Prostate gland (tissue), 2 donors: ENCODE data around the gene RET. TPM values are rescaled to one million over a fixed set of nuclear protein-coding genes. Genes with fewer than 3 reads are reported as not detected.

Experiments used
- DNase-seq: peaks from one replicate; pipeline ENCODE4 v3.0.0-alpha.2; 2019; ENCODE audit warnings: low spot score
- H3K27ac ChIP-seq, 2 donors: fragments of 200-600 bp; sonication (generic); 2 replicates each; pipeline ENCODE4 v1.5.1; 2017 to 2019
- H3K27me3 ChIP-seq: fragments of 200-600 bp; sonication (generic); replicated peaks from 2 replicates; pipeline ENCODE4 v1.5.1; 2019; ENCODE audit not compliant: insufficient read depth
- H3K36me3 ChIP-seq, 2 donors: fragments of 200-600 bp; sonication (generic); 1 replicate in 1 of 2; 2 replicates in 1 of 2; pipeline versions ENCODE4 v1.5.1 to v1.8.1; 2017 to 2019
- H3K4me1 ChIP-seq: fragments of 200-600 bp; sonication (generic); replicated peaks from 2 replicates; pipeline ENCODE4 v1.5.1; 2019
- H3K4me3 ChIP-seq, 2 donors: fragments of 200-600 bp; sonication (generic); 2 replicates each; pipeline ENCODE4 v1.5.1; 2017 to 2019
- H3K9me3 ChIP-seq: fragments of 200-600 bp; sonication (generic); 2 replicates; pipeline ENCODE4 v1.5.1; 2017
- POLR2A ChIP-seq: fragments of 450-650 bp; IDR thresholded peaks from one replicate; pipeline ENCODE4 v1.6.1; 2016; ENCODE audit warnings: antibody characterized with exemption, mild to moderate bottlenecking
- POLR2AphosphoS5 ChIP-seq: sonication (generic); formaldehyde crosslinking; IDR thresholded peaks from one replicate; pipeline ENCODE4 v1.6.1; 2017; ENCODE audit warnings: antibody characterized with exemption
- WGBS: methylation state at CpG from one replicate; pipeline ENCODE4 v1.1.5; 2018; 5-methylcytosine and 5-hydroxymethylcytosine counted together
- intact Hi-C: fragments of 100-400 bp; cut with DNase I; formaldehyde crosslinking; loops from one replicate; pipeline ENCODE4 v1.14.2; 2022
- total RNA-seq, 2 donors: library from RNA; depleted of rRNA; stranded (reverse); fragments of >200 nt; gene quantifications; one replicate each; pipeline ENCODE4 v1.1.0, GENCODE V29; 2016
- TF ChIP-seq, protein P1 (sequence below), 4 experiments: fragments of 200-600 bp in 2 of 4; fragments of 450-650 bp in 2 of 4; sonication (generic) in 2 of 4; IDR thresholded peaks; 1 replicate in 3 of 4; 2 replicates in 1 of 4; pipeline ENCODE4 v1.5.1; 2016 to 2019; ENCODE audit warnings: antibody characterized with exemption in 4 of 4, mild to moderate bottlenecking in 2 of 4, moderate library complexity in 2 of 4

The RET gene
- total RNA-seq, 2 donors from 2014 or later: 3.6 to 8.7 TPM

DNA sequence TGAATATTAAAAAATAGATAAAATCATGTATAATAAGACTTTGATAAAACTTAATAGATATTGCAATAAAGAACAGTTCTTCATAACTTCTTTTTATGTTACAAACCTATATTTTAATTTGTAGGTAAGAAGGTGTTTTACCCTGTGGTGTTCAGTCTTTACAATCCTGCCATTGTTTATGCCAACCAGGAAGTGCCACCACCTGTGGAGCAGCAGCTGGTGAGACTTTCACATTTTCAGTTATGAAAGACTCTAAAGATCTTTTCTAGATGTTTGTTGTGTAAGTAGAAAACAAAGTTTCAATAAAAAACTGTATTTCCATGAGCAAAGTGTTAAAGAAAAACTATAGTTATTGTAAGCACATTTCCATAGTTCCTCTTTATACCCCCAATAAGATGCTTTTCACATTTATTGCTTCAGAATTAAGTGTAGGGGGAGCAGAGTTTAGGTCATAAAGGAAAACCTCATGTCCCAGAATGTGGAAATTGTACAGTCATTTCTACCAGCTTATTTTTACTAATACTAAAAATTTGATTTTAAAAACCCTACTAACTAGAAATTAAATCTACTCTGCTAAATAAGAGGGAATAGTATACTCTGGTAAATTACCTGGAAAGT is 90.1 kb downstream of the RET start:
- Histone ChIP-seq H3K9me3 (no peaks in the 10 kb centered on the region), H3K36me3 (no peaks in the 10 kb centered on the region), H3K27me3 (no peaks in the 10 kb centered on the region), H3K4me3 (no peak overlapping the region), H3K27ac (no peak overlapping the region), H3K4me1 (no peaks in the 10 kb centered on the region)
- no peak for DNase-seq
- intact Hi-C loops: no loop called here
- TF ChIP-seq POLR2AphosphoS5 (no peak), POLR2A (no peak)
- TF ChIP-seq, protein P1, sequence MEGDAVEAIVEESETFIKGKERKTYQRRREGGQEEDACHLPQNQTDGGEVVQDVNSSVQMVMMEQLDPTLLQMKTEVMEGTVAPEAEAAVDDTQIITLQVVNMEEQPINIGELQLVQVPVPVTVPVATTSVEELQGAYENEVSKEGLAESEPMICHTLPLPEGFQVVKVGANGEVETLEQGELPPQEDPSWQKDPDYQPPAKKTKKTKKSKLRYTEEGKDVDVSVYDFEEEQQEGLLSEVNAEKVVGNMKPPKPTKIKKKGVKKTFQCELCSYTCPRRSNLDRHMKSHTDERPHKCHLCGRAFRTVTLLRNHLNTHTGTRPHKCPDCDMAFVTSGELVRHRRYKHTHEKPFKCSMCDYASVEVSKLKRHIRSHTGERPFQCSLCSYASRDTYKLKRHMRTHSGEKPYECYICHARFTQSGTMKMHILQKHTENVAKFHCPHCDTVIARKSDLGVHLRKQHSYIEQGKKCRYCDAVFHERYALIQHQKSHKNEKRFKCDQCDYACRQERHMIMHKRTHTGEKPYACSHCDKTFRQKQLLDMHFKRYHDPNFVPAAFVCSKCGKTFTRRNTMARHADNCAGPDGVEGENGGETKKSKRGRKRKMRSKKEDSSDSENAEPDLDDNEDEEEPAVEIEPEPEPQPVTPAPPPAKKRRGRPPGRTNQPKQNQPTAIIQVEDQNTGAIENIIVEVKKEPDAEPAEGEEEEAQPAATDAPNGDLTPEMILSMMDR (IDR thresholded peaks at IDR 0.05): no peak

GRCh38 chr10:43167498-43167889 is 90.6 kb downstream of the RET start:
- H3K9me3 ChIP-seq: no peaks in the 10 kb centered on the region
- WGBS: 65% methylated on average over 2 of the region's 2 CpGs
- H3K4me3 ChIP-seq: no peak overlapping the region
- no peaks in the 10 kb centered on the region for H3K36me3 ChIP-seq
- intact Hi-C loops: no loop called here
- no peak for TF ChIP-seq POLR2A
- no peak for TF ChIP-seq POLR2AphosphoS5
- TF ChIP-seq, protein P1 (IDR thresholded peaks at IDR 0.05): no peak
- no peak for DNase-seq
- H3K27ac ChIP-seq: no peak overlapping the region
- H3K27me3 ChIP-seq: no peaks in the 10 kb centered on the region
- no peaks in the 10 kb centered on the region for H3K4me1 ChIP-seq

- Histone ChIP-seq H3K9me3 (no peaks in the 10 kb centered on the region), H3K27me3 (no peaks in the 10 kb centered on the region), H3K27ac (no peak overlapping the region), H3K4me1 (no peaks in the 10 kb centered on the region), H3K36me3 (no peaks in the 10 kb centered on the region), H3K4me3 (no peak overlapping the region)
- WGBS: 38% methylated on average over 2 of the region's 2 CpGs
- intact Hi-C loops: no loop called here
- DNase-seq: no peak
- TF ChIP-seq POLR2A (no peak), POLR2AphosphoS5 (no peak)
- TF ChIP-seq, protein P1 (IDR thresholded peaks at IDR 0.05): no peak
Observed at GRCh38 chr10:43170491-43170890, 93.6 kb downstream of the RET start.

GRCh38 chr10:43172645-43173044 is 95.8 kb downstream of the RET start:
- 82% methylated on average over 5 of the region's 5 CpGs for WGBS
- Histone ChIP-seq H3K4me1 (no peaks in the 10 kb centered on the region), H3K27me3 (no peaks in the 10 kb centered on the region), H3K36me3 (no peaks in the 10 kb centered on the region), H3K9me3 (no peaks in the 10 kb centered on the region), H3K27ac (no peak overlapping the region), H3K4me3 (no peak overlapping the region)
- intact Hi-C loops: no loop called here
- no peak for TF ChIP-seq POLR2A
- TF ChIP-seq, protein P1 (IDR thresholded peaks at IDR 0.05): no peak
- TF ChIP-seq POLR2AphosphoS5: no peak
- DNase-seq: no peak

GRCh38 chr10:43173120-43173519 is 96.3 kb downstream of the RET start:
- H3K4me1 ChIP-seq: no peaks in the 10 kb centered on the region
- 87% methylated on average over 1 of the region's 1 CpG for WGBS
- DNase-seq: no peak
- H3K27ac ChIP-seq: no peak overlapping the region
- H3K9me3 ChIP-seq: no peaks in the 10 kb centered on the region
- intact Hi-C loops: no loop called here
- H3K27me3 ChIP-seq: no peaks in the 10 kb centered on the region
- H3K4me3 ChIP-seq: no peak overlapping the region
- no peaks in the 10 kb centered on the region for H3K36me3 ChIP-seq
- TF ChIP-seq POLR2A: no peak
- TF ChIP-seq, protein P1 (IDR thresholded peaks at IDR 0.05): no peak
- TF ChIP-seq POLR2AphosphoS5: no peak
